Measurements from ENCODE around the gene RNASEH2A.
"Not testable (repeated sequence)": the region's sequence is repeated elsewhere in the genome, so short reads cannot be mapped to it uniquely, and the experiment has no call there.

The RNASEH2A gene

DNA sequence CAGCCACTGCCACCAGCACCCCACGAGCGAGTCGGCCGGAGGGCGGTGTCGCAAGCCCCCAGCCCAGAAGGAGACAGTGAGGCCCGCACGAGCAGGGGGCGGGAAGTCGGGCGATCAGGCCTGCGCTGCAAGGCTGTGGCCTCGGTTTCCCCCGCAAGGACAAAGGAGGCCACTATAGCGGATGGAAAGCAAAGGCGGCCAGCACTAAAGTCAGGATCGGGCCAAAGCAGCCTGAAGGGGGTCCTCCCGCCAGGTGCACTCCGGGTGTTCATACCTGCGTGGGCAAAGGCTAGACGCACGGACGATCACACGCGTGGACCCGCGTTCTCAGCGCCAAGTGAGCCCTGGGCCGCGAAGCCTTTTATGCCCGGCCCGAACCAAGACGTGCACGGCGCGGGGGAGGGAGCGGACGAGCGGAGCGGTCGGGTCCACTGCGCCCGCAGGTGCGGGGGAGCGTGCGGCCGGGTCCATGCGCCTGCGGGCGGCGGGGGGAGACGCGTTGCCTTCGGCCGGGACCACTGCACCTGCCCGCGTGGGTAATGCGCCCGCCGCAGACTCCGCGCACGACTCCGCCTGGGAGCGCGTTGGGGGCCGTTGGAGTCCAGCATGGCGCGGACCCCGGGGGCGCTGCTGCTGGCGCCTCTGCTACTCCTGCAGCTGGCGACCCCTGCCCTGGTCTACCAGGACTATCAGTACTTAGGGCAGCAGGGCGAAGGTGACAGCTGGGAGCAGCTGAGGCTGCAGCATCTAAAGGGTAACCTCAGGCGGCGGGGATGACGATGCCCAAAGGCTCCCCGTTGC is 4.7 kb upstream of the RNASEH2A start, which contains the start of the genes PRDX2 and THSD8:
Gene PRDX2 (minus strand): TSS at position 335 of the 801 bp plus-strand sequence. CDS start 539 bp downstream, outside the sequence.
Gene THSD8 (plus strand): TSS at position 604 of the 801 bp plus-strand sequence. CDS start 3 bp downstream, at position 607.
- H3K4me3 ChIP-seq (ENCODE audit: low read depth in 1 of 2, low read length in 2 of 2): peak within 1 kb of the TSS; percentile 90 to 98
- H3K36me3 ChIP-seq (ENCODE audit: control insufficient read depth in 1 of 2, insufficient read depth in 2 of 2, low read length in 2 of 2): peaks cover 7 to 14% of the 10 kb centered on the region in 2 donors
- H3K27ac ChIP-seq (ENCODE audit: low read depth, low read length): peak within 1 kb of the TSS; percentile 62
- no peaks in the 10 kb centered on the region for H3K9me3 ChIP-seq (ENCODE audit: control insufficient read depth in 1 of 2, low read length in 2 of 2)
- no peaks in the 10 kb centered on the region for H3K27me3 ChIP-seq (ENCODE audit: control insufficient read depth in 1 of 2, insufficient read depth in 2 of 2, low read length in 2 of 2)
- peak within 1 kb of the TSS; percentile 94 to 97 for H3K9ac ChIP-seq (ENCODE audit: low read depth in 1 of 2, low read length in 2 of 2)
- H3K4me1 ChIP-seq (ENCODE audit: control insufficient read depth in 1 of 2, insufficient read depth in 2 of 2, low read length in 2 of 2): peaks cover 18 to 28% of the 10 kb centered on the region in 2 donors

- peaks cover 24 to 35% of the 10 kb centered on the region in 2 donors for H3K4me1 ChIP-seq (ENCODE audit: control insufficient read depth in 1 of 2, insufficient read depth in 2 of 2, low read length in 2 of 2)
- no peak overlapping the region for H3K27ac ChIP-seq (ENCODE audit: low read depth, low read length)
- H3K36me3 ChIP-seq (ENCODE audit: control insufficient read depth in 1 of 2, insufficient read depth in 2 of 2, low read length in 2 of 2): peaks cover 7 to 14% of the 10 kb centered on the region in 2 donors
- H3K9ac ChIP-seq (ENCODE audit: low read depth in 1 of 2, low read length in 2 of 2): peak overlapping the region; percentile 68 to 94
- no peaks in the 10 kb centered on the region for H3K9me3 ChIP-seq (ENCODE audit: control insufficient read depth in 1 of 2, low read length in 2 of 2)
- H3K27me3 ChIP-seq (ENCODE audit: control insufficient read depth in 1 of 2, insufficient read depth in 2 of 2, low read length in 2 of 2): no peaks in the 10 kb centered on the region
- H3K4me3 ChIP-seq (ENCODE audit: low read depth in 1 of 2, low read length in 2 of 2): peak overlapping the region; percentile 90 to 98
Measured at GRCh38 chr19:12802267-12803106, 3.9 kb upstream of the RNASEH2A start.

GRCh38 chr19:12804051-12804450 is 2.3 kb upstream of the RNASEH2A start:
- Histone ChIP-seq H3K9ac (ENCODE audit: low read depth in 1 of 2, low read length in 2 of 2) (no peak overlapping the region), H3K27me3 (ENCODE audit: control insufficient read depth in 1 of 2, insufficient read depth in 2 of 2, low read length in 2 of 2) (no peaks in the 10 kb centered on the region), H3K9me3 (ENCODE audit: control insufficient read depth in 1 of 2, low read length in 2 of 2) (no peaks in the 10 kb centered on the region), H3K4me3 (ENCODE audit: low read depth in 1 of 2, low read length in 2 of 2) (no peak overlapping the region), H3K36me3 (ENCODE audit: control insufficient read depth in 1 of 2, insufficient read depth in 2 of 2, low read length in 2 of 2) (peaks cover 7 to 18% of the 10 kb centered on the region in 2 donors), H3K27ac (ENCODE audit: low read depth, low read length) (no peak overlapping the region), H3K4me1 (ENCODE audit: control insufficient read depth in 1 of 2, insufficient read depth in 2 of 2, low read length in 2 of 2) (peaks cover 24 to 35% of the 10 kb centered on the region in 2 donors)

- H3K9ac ChIP-seq (ENCODE audit: low read depth in 1 of 2, low read length in 2 of 2): no peak overlapping the region
- H3K4me1 ChIP-seq (ENCODE audit: control insufficient read depth in 1 of 2, insufficient read depth in 2 of 2, low read length in 2 of 2): no peaks in the 10 kb centered on the region
- H3K27me3 ChIP-seq (ENCODE audit: control insufficient read depth in 1 of 2, insufficient read depth in 2 of 2, low read length in 2 of 2): no peaks in the 10 kb centered on the region
- peaks cover 0 to 3% of the 10 kb centered on the region in 2 donors for H3K36me3 ChIP-seq (ENCODE audit: control insufficient read depth in 1 of 2, insufficient read depth in 2 of 2, low read length in 2 of 2)
- H3K27ac ChIP-seq (ENCODE audit: low read depth, low read length): no peak overlapping the region
- no peaks in the 10 kb centered on the region for H3K9me3 ChIP-seq (ENCODE audit: control insufficient read depth in 1 of 2, low read length in 2 of 2)
- no peak overlapping the region for H3K4me3 ChIP-seq (ENCODE audit: low read depth in 1 of 2, low read length in 2 of 2)
Measured at GRCh38 chr19:12815088-12815487, 8.7 kb downstream of the RNASEH2A start.

GRCh38 chr19:12817188-12817587 is 10.8 kb downstream of the RNASEH2A start:
- not testable (repeated sequence) for H3K9ac ChIP-seq (ENCODE audit: low read depth in 1 of 2, low read length in 2 of 2); H3K36me3 ChIP-seq (ENCODE audit: control insufficient read depth in 1 of 2, insufficient read depth in 2 of 2, low read length in 2 of 2); H3K27me3 ChIP-seq (ENCODE audit: control insufficient read depth in 1 of 2, insufficient read depth in 2 of 2, low read length in 2 of 2); H3K9me3 ChIP-seq (ENCODE audit: control insufficient read depth in 1 of 2, low read length in 2 of 2); H3K27ac ChIP-seq (ENCODE audit: low read depth, low read length); H3K4me3 ChIP-seq (ENCODE audit: low read depth in 1 of 2, low read length in 2 of 2); H3K4me1 ChIP-seq (ENCODE audit: control insufficient read depth in 1 of 2, insufficient read depth in 2 of 2, low read length in 2 of 2)

- not testable (repeated sequence) for H3K36me3 ChIP-seq (ENCODE audit: control insufficient read depth in 1 of 2, insufficient read depth in 2 of 2, low read length in 2 of 2); H3K4me1 ChIP-seq (ENCODE audit: control insufficient read depth in 1 of 2, insufficient read depth in 2 of 2, low read length in 2 of 2); H3K9me3 ChIP-seq (ENCODE audit: control insufficient read depth in 1 of 2, low read length in 2 of 2); H3K9ac ChIP-seq (ENCODE audit: low read depth in 1 of 2, low read length in 2 of 2); H3K4me3 ChIP-seq (ENCODE audit: low read depth in 1 of 2, low read length in 2 of 2); H3K27me3 ChIP-seq (ENCODE audit: control insufficient read depth in 1 of 2, insufficient read depth in 2 of 2, low read length in 2 of 2); H3K27ac ChIP-seq (ENCODE audit: low read depth, low read length)
Measured at GRCh38 chr19:12817810-12818209, 11.4 kb downstream of the RNASEH2A start.

- Histone ChIP-seq H3K36me3 (ENCODE audit: control insufficient read depth in 1 of 2, insufficient read depth in 2 of 2, low read length in 2 of 2) (no peaks in the 10 kb centered on the region), H3K27ac (ENCODE audit: low read depth, low read length) (no peak overlapping the region), H3K4me1 (ENCODE audit: control insufficient read depth in 1 of 2, insufficient read depth in 2 of 2, low read length in 2 of 2) (peaks cover 0 to 4% of the 10 kb centered on the region in 2 donors), H3K27me3 (ENCODE audit: control insufficient read depth in 1 of 2, insufficient read depth in 2 of 2, low read length in 2 of 2) (peaks cover 0 to 8% of the 10 kb centered on the region in 2 donors), H3K4me3 (ENCODE audit: low read depth in 1 of 2, low read length in 2 of 2) (no peak overlapping the region), H3K9me3 (ENCODE audit: control insufficient read depth in 1 of 2, low read length in 2 of 2) (no peaks in the 10 kb centered on the region), H3K9ac (ENCODE audit: low read depth in 1 of 2, low read length in 2 of 2) (no peak overlapping the region)
Measured at GRCh38 chr19:12821761-12822160, 15.4 kb downstream of the RNASEH2A start.

DNA sequence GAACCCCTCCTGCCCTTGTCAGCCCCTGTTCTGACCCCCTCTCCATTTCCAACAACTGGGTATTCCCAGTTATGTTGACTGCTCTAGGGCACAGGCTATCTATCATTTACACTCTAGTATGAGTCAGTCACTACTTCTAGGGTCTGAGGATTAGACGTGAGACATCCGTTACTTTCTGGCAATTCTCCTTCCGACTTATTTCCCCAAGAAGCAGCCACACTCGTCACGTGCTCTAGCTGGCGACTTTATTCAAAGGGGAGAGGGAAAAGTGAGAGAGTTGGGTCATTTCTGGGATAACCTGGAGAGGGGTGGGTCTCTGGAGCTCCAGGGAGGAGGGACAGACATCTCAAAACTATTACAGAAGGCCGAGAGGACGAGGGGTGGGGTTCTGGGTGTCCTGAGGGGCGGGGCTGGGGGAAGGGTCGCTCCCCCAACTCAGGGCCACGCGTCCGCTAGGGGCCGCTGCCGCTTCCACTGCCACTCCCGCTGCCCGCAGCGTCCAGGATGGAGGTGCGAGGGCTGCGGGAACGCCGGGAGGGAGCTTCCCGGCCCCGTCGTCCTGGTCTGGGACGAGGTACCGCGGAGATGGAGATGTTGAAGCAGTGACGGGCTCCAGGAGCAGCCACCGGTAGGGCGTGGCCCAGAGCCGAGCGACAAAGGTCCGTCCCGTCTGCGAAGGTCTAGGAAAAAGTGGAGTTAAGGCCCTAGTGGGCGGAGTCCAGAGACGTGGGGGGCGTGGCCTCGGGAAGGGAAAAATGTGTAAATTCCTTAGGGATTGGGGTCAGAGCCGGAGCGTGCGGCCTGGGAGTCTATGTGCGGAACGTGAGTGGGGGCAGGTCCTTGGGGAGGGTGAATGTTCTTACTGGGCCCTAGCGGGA is 19.1 kb downstream of the RNASEH2A start:
- peaks cover 7 to 9% of the 10 kb centered on the region in 2 donors for H3K4me1 ChIP-seq (ENCODE audit: control insufficient read depth in 1 of 2, insufficient read depth in 2 of 2, low read length in 2 of 2)
- no peaks in the 10 kb centered on the region for H3K9me3 ChIP-seq (ENCODE audit: control insufficient read depth in 1 of 2, low read length in 2 of 2)
- H3K27ac ChIP-seq (ENCODE audit: low read depth, low read length): no peak overlapping the region
- no peak overlapping the region for H3K9ac ChIP-seq (ENCODE audit: low read depth in 1 of 2, low read length in 2 of 2)
- no peak overlapping the region for H3K4me3 ChIP-seq (ENCODE audit: low read depth in 1 of 2, low read length in 2 of 2)
- H3K27me3 ChIP-seq (ENCODE audit: control insufficient read depth in 1 of 2, insufficient read depth in 2 of 2, low read length in 2 of 2): peaks cover 11 to 15% of the 10 kb centered on the region in 2 donors
- H3K36me3 ChIP-seq (ENCODE audit: control insufficient read depth in 1 of 2, insufficient read depth in 2 of 2, low read length in 2 of 2): no peaks in the 10 kb centered on the region

- H3K4me3 ChIP-seq (ENCODE audit: low read depth in 1 of 2, low read length in 2 of 2): peak overlapping the region; percentile 36 to 43
- H3K9me3 ChIP-seq (ENCODE audit: control insufficient read depth in 1 of 2, low read length in 2 of 2): no peaks in the 10 kb centered on the region
- H3K4me1 ChIP-seq (ENCODE audit: control insufficient read depth in 1 of 2, insufficient read depth in 2 of 2, low read length in 2 of 2): peaks cover 11 to 19% of the 10 kb centered on the region in 2 donors
- no peak overlapping the region for H3K9ac ChIP-seq (ENCODE audit: low read depth in 1 of 2, low read length in 2 of 2)
- H3K27me3 ChIP-seq (ENCODE audit: control insufficient read depth in 1 of 2, insufficient read depth in 2 of 2, low read length in 2 of 2): peaks cover 37 to 42% of the 10 kb centered on the region in 2 donors
- H3K27ac ChIP-seq (ENCODE audit: low read depth, low read length): no peak overlapping the region
- H3K36me3 ChIP-seq (ENCODE audit: control insufficient read depth in 1 of 2, insufficient read depth in 2 of 2, low read length in 2 of 2): no peaks in the 10 kb centered on the region
Measured at GRCh38 chr19:12828494-12828893, 22.1 kb downstream of the RNASEH2A start.

Measured in duodenal mucosa (tissue), 2 donors.